ENCODE results near the gene C2CD2L. TPM values are rescaled to one million over a fixed set of nuclear protein-coding genes. Genes with fewer than 3 reads are reported as not detected.
"Not testable (repeated sequence)": the region's sequence is repeated elsewhere in the genome, so short reads cannot be mapped to it uniquely, and the experiment has no call there.

Gene C2CD2L
- total RNA-seq, 2 experiments from 2014 or later = 10.6 to 19.0 TPM

DNA sequence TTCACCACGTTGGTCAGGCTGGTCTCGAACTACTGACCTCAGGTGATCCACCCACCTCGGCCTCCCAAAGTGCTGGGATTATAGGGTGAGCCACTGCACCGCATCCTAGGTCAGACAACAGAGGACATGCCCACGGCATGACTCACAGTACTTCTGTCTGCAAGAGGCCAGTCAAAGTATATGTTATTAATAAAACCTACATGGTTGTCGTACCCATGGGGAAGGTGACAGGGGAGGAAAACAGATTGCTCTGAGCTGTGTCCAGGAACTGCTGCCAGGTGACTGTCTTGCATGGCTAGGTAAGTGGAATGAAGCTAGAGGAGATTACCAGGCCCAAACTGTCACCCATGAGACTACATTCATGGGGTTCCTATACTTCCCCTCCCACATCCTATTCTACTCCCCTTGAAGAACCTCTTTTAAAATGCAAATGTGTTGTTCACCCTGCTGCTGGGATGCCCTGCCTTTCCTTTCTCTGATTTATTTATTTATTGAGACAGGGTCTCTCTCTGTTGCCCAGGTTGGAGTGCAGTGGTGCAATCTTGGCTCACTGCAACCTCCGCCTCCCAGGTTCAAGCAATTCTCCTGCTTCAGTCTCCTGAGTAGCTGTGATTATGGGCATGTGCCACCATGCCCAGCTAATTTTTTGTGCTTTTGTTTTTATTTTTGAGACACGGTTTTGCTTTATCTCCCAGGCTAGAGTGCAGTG is 59.4 kb downstream of the C2CD2L start:
- Histone ChIP-seq H4K20me1 (ENCODE audit: insufficient read depth, low read length) (no peaks in the 10 kb centered on the region), H3K4me3 (ENCODE audit: low read depth, low read length, poor library complexity, severe bottlenecking) (no peak overlapping the region), H2AFZ (ENCODE audit: low read length) (no peak overlapping the region), H3K9me2 (ENCODE audit: insufficient read depth, low read length) (no peaks in the 10 kb centered on the region), H3K36me3 (ENCODE audit: insufficient read depth, low read length) (no peaks in the 10 kb centered on the region), H3K4me1 (ENCODE audit: insufficient read depth, low read length, poor library complexity, severe bottlenecking) (peaks cover 11% of the 10 kb centered on the region), H3K9me3 (ENCODE audit: low read length) (no peaks in the 10 kb centered on the region), H3K79me2 (ENCODE audit: insufficient read depth, low read depth, low read length) (no peaks in the 10 kb centered on the region), H3K4me2 (ENCODE audit: low read length) (no peak overlapping the region), H3K27ac (ENCODE audit: low read depth, low read length, poor library complexity, severe bottlenecking) (no peak overlapping the region)
- intact Hi-C loops (cut with micrococcal nuclease; ENCODE audit: unreplicated experiment) = no loop called here
- POLR2A ChIA-PET = interaction anchor here (0.6 to 1.8 kb wide), 3 partner anchors 13 to 19 kb away, joined by 3 to 7 read pairs (median 3); no protein-coding TSS in a partner anchor
- DNase-seq (ENCODE audit: low spot score) = no peak
- CTCF ChIA-PET (ENCODE audit: unreplicated experiment) = interaction anchor here (0.8 kb wide), 1 partner anchor 55 kb away, joined by 3 read pairs; no protein-coding TSS in a partner anchor
- no peak for TF ChIP-seq CTCF (conservative IDR thresholded peaks at IDR 0.05; ENCODE audit: low read length)
- TF ChIP-seq EZH2phosphoT487 (IDR thresholded peaks at IDR 0.05; ENCODE audit: borderline replicate concordance, low read depth, low read length) = no peak
- BruUV-seq (replicated peaks) = no TSS peak

DNA sequence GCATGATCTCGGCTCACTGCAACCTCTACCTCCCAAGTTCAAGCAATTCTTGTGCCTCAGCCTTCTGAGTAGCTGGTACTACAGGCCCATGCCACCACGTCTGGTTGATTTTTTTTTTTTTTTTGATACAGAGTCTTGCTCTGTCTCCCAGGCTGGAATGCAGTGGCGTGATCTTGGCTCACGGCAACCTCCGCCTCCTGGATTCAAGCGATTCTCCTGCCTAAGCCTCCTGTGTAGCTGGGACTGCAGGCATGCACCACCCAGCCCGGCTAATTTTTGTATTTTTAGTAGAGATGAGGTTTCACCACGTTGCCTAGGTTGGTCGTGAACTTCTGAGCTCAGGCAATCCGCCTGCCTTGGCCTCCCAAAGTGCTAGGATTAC is 59.9 kb downstream of the C2CD2L start:
- H2AFZ ChIP-seq (ENCODE audit: low read length); H4K20me1 ChIP-seq (ENCODE audit: insufficient read depth, low read length); H3K9me3 ChIP-seq (ENCODE audit: low read length); H3K79me2 ChIP-seq (ENCODE audit: insufficient read depth, low read depth, low read length); DNase-seq (ENCODE audit: low spot score); H3K27ac ChIP-seq (ENCODE audit: low read depth, low read length, poor library complexity, severe bottlenecking); intact Hi-C loops (cut with micrococcal nuclease; ENCODE audit: unreplicated experiment); BruUV-seq (replicated peaks); H3K36me3 ChIP-seq (ENCODE audit: insufficient read depth, low read length); H3K4me3 ChIP-seq (ENCODE audit: low read depth, low read length, poor library complexity, severe bottlenecking); H3K4me2 ChIP-seq (ENCODE audit: low read length); CTCF ChIA-PET (ENCODE audit: unreplicated experiment); H3K9me2 ChIP-seq (ENCODE audit: insufficient read depth, low read length): not testable (repeated sequence)
- POLR2A ChIA-PET = interaction anchor here (0.7 to 1.8 kb wide), 3 partner anchors 16 to 26 kb away, joined by 3 to 7 read pairs (median 5); no protein-coding TSS in a partner anchor
- H3K4me1 ChIP-seq (ENCODE audit: insufficient read depth, low read length, poor library complexity, severe bottlenecking) = peaks cover 11% of the 10 kb centered on the region

DNA sequence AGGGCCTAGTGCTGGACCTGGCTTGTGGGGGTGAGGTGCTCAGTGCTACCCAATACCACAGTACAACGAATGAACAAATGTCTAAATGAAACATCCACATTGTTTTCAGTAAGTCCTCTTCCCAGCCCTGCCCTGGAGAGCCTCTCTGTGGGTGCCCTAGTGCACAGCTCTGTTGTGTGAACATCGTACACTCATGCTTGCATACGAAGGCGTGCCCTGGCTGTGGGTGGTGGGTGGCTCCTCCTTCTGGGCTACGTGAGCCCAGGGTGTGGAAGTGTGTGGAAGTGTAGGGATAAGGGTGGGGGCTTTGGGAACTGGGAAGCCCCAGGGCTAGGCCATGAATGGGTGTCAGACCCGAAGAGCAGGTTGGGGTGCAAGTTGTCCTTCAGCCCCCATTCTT is 60.8 kb downstream of the C2CD2L start:
- ChIA-PET CTCF (ENCODE audit: unreplicated experiment) (no interaction called here), POLR2A (no interaction called here)
- H3K36me3 ChIP-seq (ENCODE audit: insufficient read depth, low read length) = no peaks in the 10 kb centered on the region
- no peak overlapping the region for H3K4me3 ChIP-seq (ENCODE audit: low read depth, low read length, poor library complexity, severe bottlenecking)
- no peak for DNase-seq (ENCODE audit: low spot score)
- peaks cover 11% of the 10 kb centered on the region for H3K4me1 ChIP-seq (ENCODE audit: insufficient read depth, low read length, poor library complexity, severe bottlenecking)
- H3K27ac ChIP-seq (ENCODE audit: low read depth, low read length, poor library complexity, severe bottlenecking) = no peak overlapping the region
- no peaks in the 10 kb centered on the region for H3K9me3 ChIP-seq (ENCODE audit: low read length)
- no TSS peak for BruUV-seq (replicated peaks)
- H4K20me1 ChIP-seq (ENCODE audit: insufficient read depth, low read length) = no peaks in the 10 kb centered on the region
- H3K9me2 ChIP-seq (ENCODE audit: insufficient read depth, low read length) = no peaks in the 10 kb centered on the region
- TF ChIP-seq EZH2phosphoT487 (IDR thresholded peaks at IDR 0.05; ENCODE audit: borderline replicate concordance, low read depth, low read length) (no peak), CTCF (conservative IDR thresholded peaks at IDR 0.05; ENCODE audit: low read length) (no peak)
- H2AFZ ChIP-seq (ENCODE audit: low read length) = no peak overlapping the region
- intact Hi-C loops (cut with micrococcal nuclease; ENCODE audit: unreplicated experiment) = no loop called here
- H3K4me2 ChIP-seq (ENCODE audit: low read length) = no peak overlapping the region
- no peaks in the 10 kb centered on the region for H3K79me2 ChIP-seq (ENCODE audit: insufficient read depth, low read depth, low read length)

Other genes starting within 250 kb of the C2CD2L start
- gene CXCR5, start 223.5 kb upstream of the C2CD2L start, total RNA-seq (2014; rRNA removed; shearing (Covaris generic)) = 1.4 and 3.3 TPM in 2 replicates
- gene CXCR5, start 223.5 kb upstream of the C2CD2L start, total RNA-seq (2022) = 7.1 and 7.3 TPM in 2 replicates
- 3.7 and 6.4 TPM in 2 replicates for gene BCL9L, start 181.4 kb upstream of the C2CD2L start, total RNA-seq (2014; rRNA removed; shearing (Covaris generic))
- 14.8 and 16.6 TPM in 2 replicates for gene BCL9L, start 181.4 kb upstream of the C2CD2L start, total RNA-seq (2022)
- gene UPK2, start 151.0 kb upstream of the C2CD2L start, total RNA-seq (2014; rRNA removed; shearing (Covaris generic)) = 0.28 TPM in 1 of 2 replicates, not detected in the other
- gene UPK2, start 151.0 kb upstream of the C2CD2L start, total RNA-seq (2022) = 0.34 TPM in 1 of 2 replicates, not detected in the other
- not detected in 2 replicates for gene FOXR1, start 135.6 kb upstream of the C2CD2L start, total RNA-seq (2014; rRNA removed; shearing (Covaris generic))
- not detected in 2 replicates for gene FOXR1, start 135.6 kb upstream of the C2CD2L start, total RNA-seq (2022)
- 47.7 and 49.7 TPM in 2 replicates for gene CENATAC, start 109.2 kb upstream of the C2CD2L start, total RNA-seq (2014; rRNA removed; shearing (Covaris generic))
- 48.1 and 60.6 TPM in 2 replicates for gene CENATAC, start 109.2 kb upstream of the C2CD2L start, total RNA-seq (2022)
- 1,395 and 1,541 TPM in 2 replicates for gene RPS25, start 89.0 kb upstream of the C2CD2L start, total RNA-seq (2014; rRNA removed; shearing (Covaris generic))
- 1,648 and 1,680 TPM in 2 replicates for gene RPS25, start 89.0 kb upstream of the C2CD2L start, total RNA-seq (2022)
- gene TRAPPC4, start 88.6 kb upstream of the C2CD2L start, total RNA-seq (2014; rRNA removed; shearing (Covaris generic)) = 49.3 and 64.3 TPM in 2 replicates
- 58.0 and 58.5 TPM in 2 replicates for gene TRAPPC4, start 88.6 kb upstream of the C2CD2L start, total RNA-seq (2022)
- gene SLC37A4, start 76.5 kb upstream of the C2CD2L start, total RNA-seq (2014; rRNA removed; shearing (Covaris generic)) = 14.5 and 14.8 TPM in 2 replicates
- 16.6 and 20.5 TPM in 2 replicates for gene SLC37A4, start 76.5 kb upstream of the C2CD2L start, total RNA-seq (2022)
- gene HYOU1, start 50.1 kb upstream of the C2CD2L start, total RNA-seq (2014; rRNA removed; shearing (Covaris generic)) = 86.6 and 97.6 TPM in 2 replicates
- gene HYOU1, start 50.1 kb upstream of the C2CD2L start, total RNA-seq (2022) = 112 and 117 TPM in 2 replicates
- gene VPS11, start 39.5 kb upstream of the C2CD2L start, total RNA-seq (2014; rRNA removed; shearing (Covaris generic)) = 32.2 and 46.1 TPM in 2 replicates
- gene VPS11, start 39.5 kb upstream of the C2CD2L start, total RNA-seq (2022) = 23.3 and 25.7 TPM in 2 replicates
- gene HMBS, start 22.5 kb upstream of the C2CD2L start, total RNA-seq (2014; rRNA removed; shearing (Covaris generic)) = 12.1 and 12.2 TPM in 2 replicates
- 49.6 and 50.0 TPM in 2 replicates for gene HMBS, start 22.5 kb upstream of the C2CD2L start, total RNA-seq (2022)
- 31.7 and 35.8 TPM in 2 replicates for gene DPAGT1, start 5.5 kb upstream of the C2CD2L start, total RNA-seq (2014; rRNA removed; shearing (Covaris generic))
- gene DPAGT1, start 5.5 kb upstream of the C2CD2L start, total RNA-seq (2022) = 72.4 and 83.4 TPM in 2 replicates
- 18.2 and 27.7 TPM in 2 replicates for gene HINFP, start 14.2 kb downstream of the C2CD2L start, total RNA-seq (2014; rRNA removed; shearing (Covaris generic))
- 29.6 and 30.8 TPM in 2 replicates for gene HINFP, start 14.2 kb downstream of the C2CD2L start, total RNA-seq (2022)
- not detected in 2 replicates for gene ABCG4, start 41.7 kb downstream of the C2CD2L start, total RNA-seq (2014; rRNA removed; shearing (Covaris generic))
- not detected in 2 replicates for gene ABCG4, start 41.7 kb downstream of the C2CD2L start, total RNA-seq (2022)
- gene NLRX1, start 61.4 kb downstream of the C2CD2L start, total RNA-seq (2014; rRNA removed; shearing (Covaris generic)) = 2.1 and 2.8 TPM in 2 replicates
- 8.8 and 10.6 TPM in 2 replicates for gene NLRX1, start 61.4 kb downstream of the C2CD2L start, total RNA-seq (2022)
- not detected in 2 replicates for gene NHERF4, start 78.1 kb downstream of the C2CD2L start, total RNA-seq (2014; rRNA removed; shearing (Covaris generic))
- not detected in 2 replicates for gene NHERF4, start 78.1 kb downstream of the C2CD2L start, total RNA-seq (2022)
- 19.1 and 19.2 TPM in 2 replicates for gene CBL, start 99.0 kb downstream of the C2CD2L start, total RNA-seq (2014; rRNA removed; shearing (Covaris generic))
- gene CBL, start 99.0 kb downstream of the C2CD2L start, total RNA-seq (2022) = 58.9 and 59.1 TPM in 2 replicates
- gene MCAM, start 209.8 kb downstream of the C2CD2L start, total RNA-seq (2014; rRNA removed; shearing (Covaris generic)) = 0.69 and 2.6 TPM in 2 replicates
- 1.3 and 3.2 TPM in 2 replicates for gene MCAM, start 209.8 kb downstream of the C2CD2L start, total RNA-seq (2022)
- 11.7 and 13.9 TPM in 2 replicates for gene RNF26, start 227.2 kb downstream of the C2CD2L start, total RNA-seq (2014; rRNA removed; shearing (Covaris generic))
- gene RNF26, start 227.2 kb downstream of the C2CD2L start, total RNA-seq (2022) = 52.5 and 56.2 TPM in 2 replicates
- not detected in 2 replicates for gene C1QTNF5, start 233.5 kb downstream of the C2CD2L start, total RNA-seq (2014; rRNA removed; shearing (Covaris generic))
- not detected in 2 replicates for gene C1QTNF5, start 233.5 kb downstream of the C2CD2L start, total RNA-seq (2022)
- gene MFRP, start 239.4 kb downstream of the C2CD2L start, total RNA-seq (2014; rRNA removed; shearing (Covaris generic)) = not detected in 2 replicates
- not detected in 2 replicates for gene MFRP, start 239.4 kb downstream of the C2CD2L start, total RNA-seq (2022)